Kidney (tissue), 14 donors: ENCODE results near the gene MDN1. TPM values are rescaled to one million over a fixed set of nuclear protein-coding genes. Genes with fewer than 3 reads are reported as not detected.

ENCODE experiments used
- DNase-seq, 5 donors: peaks; one replicate each; pipeline ENCODE4 v3.0.0-alpha.2; 2013 to 2020
- FAIRE-seq: peaks from 2 replicates; lab custom pipeline; 2012; peaks lifted over from hg19 to GRCh38; lab: Jason Lieb, UNC
- H3K27ac ChIP-seq, 2 donors: one replicate each; pipeline ENCODE4 v1.7.0; 2013; ENCODE audit warnings: low read depth in 2 of 2, low read length in 2 of 2, inconsistent platforms in 1 of 2
- H3K27me3 ChIP-seq: one replicate; pipeline ENCODE4 v1.7.1; 2013; ENCODE audit warnings: low read length, inconsistent platforms; ENCODE audit not compliant: control insufficient read depth, insufficient read depth
- H3K36me3 ChIP-seq, 3 donors: one replicate each; pipeline versions ENCODE4 v1.7.0 to v1.7.1; 2013; ENCODE audit warnings: low read length in 3 of 3, control low read depth in 1 of 3, inconsistent platforms in 1 of 3; ENCODE audit not compliant: insufficient read depth in 3 of 3, control insufficient read depth in 2 of 3
- H3K4me1 ChIP-seq, 3 donors: one replicate each; pipeline versions ENCODE4 v1.7.0 to v1.7.1; 2013; ENCODE audit warnings: low read length in 3 of 3, inconsistent platforms in 1 of 3, low read depth in 1 of 3; ENCODE audit not compliant: control insufficient read depth in 2 of 3, insufficient read depth in 2 of 3
- H3K4me3 ChIP-seq, 3 donors: one replicate each; pipeline versions ENCODE4 v1.7.0 to v1.8.1; 2013; ENCODE audit warnings: low read length in 3 of 3, control low read depth in 1 of 3, inconsistent platforms in 1 of 3
- H3K9ac ChIP-seq, 3 donors: one replicate each; pipeline versions ENCODE4 v1.7.0 to v1.7.1; 2013; ENCODE audit warnings: low read length in 3 of 3, control low read depth in 1 of 3, inconsistent platforms in 1 of 3
- H3K9me3 ChIP-seq, 3 donors: one replicate each; pipeline versions ENCODE4 v1.7.0 to v1.7.1; 2013; ENCODE audit warnings: low read length in 3 of 3, control low read depth in 1 of 3, inconsistent platforms in 1 of 3; ENCODE audit not compliant: control insufficient read depth in 2 of 3, insufficient read depth in 1 of 3
- CTCF ChIP-seq: IDR thresholded peaks from 3 replicates; pipeline ENCODE4 v1.5.1; 2012; ENCODE audit warnings: mild to moderate bottlenecking, moderate library complexity, borderline replicate concordance; ENCODE audit not compliant: insufficient read depth; ENCODE audit errors: extremely low read depth
- intact Hi-C: fragments of 100-400 bp; cut with DNase I; formaldehyde crosslinking; loops from one replicate; pipeline ENCODE4 v1.11.1; 2022
- polyA plus RNA-seq: library from polyadenylated mRNA; stranded (reverse); fragments of 350-450 nt; fragmentation: Illumina TruSeq; extraction: RNeasy Lipid Tissue Mini Kit (QIAGEN cat#74804); gene quantifications from one replicate; pipeline ENCODE4 v1.2.3, GENCODE V29; 2014; ENCODE audit warnings: low read depth, low replicate concordance; ENCODE audit not compliant: insufficient read depth
- total RNA-seq: library from RNA; stranded (reverse); fragmentation: NEBNext Ultra II Directional; extraction: Animal tissue kit (Norgen Biotek cat#: 25700); gene quantifications from one replicate; pipeline ENCODE4 v1.2.1, GENCODE V29; 2021
- donor health status: control.
- donor health status: control.
- donor health status: control.
- donor health status: control.
- donor health status: control.
- donor health status: DM: yes; HTN: yes; CAD: no.
- donor health status: Normal renal cell carcinoma (clear cell type).

The MDN1 gene
- total and polyA plus RNA-seq, 2 donors from 2014 or later = 19.4 to 34.9 TPM

- no peak for TF ChIP-seq CTCF
- Histone ChIP-seq H3K4me1 (no peaks in the 10 kb centered on the region), H3K9me3 (no peaks in the 10 kb centered on the region), H3K9ac (no peak overlapping the region), H3K4me3 (no peak overlapping the region), H3K27me3 (no peaks in the 10 kb centered on the region), H3K36me3 (peaks cover 4 to 65% (median 50%) of the 10 kb centered on the region in 3 donors), H3K27ac (no peak overlapping the region)
- DNase-seq (no peak), FAIRE-seq (no peak)
- intact Hi-C loops = no loop called here
Measured at GRCh38 chr6:89678531-89678930, 141.1 kb downstream of the MDN1 start.

- intact Hi-C loops = no loop called here
- H3K36me3 ChIP-seq = peaks cover 9 to 78% (median 59%) of the 10 kb centered on the region in 3 donors
- TF ChIP-seq CTCF = no peak
- no peaks in the 10 kb centered on the region for H3K9me3 ChIP-seq
- H3K4me1 ChIP-seq = no peaks in the 10 kb centered on the region
- FAIRE-seq (no peak), DNase-seq (no peak)
- H3K27me3 ChIP-seq = no peaks in the 10 kb centered on the region
- no peak overlapping the region for H3K4me3 ChIP-seq
- H3K9ac ChIP-seq = no peak overlapping the region
- H3K27ac ChIP-seq = no peak overlapping the region
Measured at GRCh38 chr6:89675949-89676748, 143.4 kb downstream of the MDN1 start.

DNA sequence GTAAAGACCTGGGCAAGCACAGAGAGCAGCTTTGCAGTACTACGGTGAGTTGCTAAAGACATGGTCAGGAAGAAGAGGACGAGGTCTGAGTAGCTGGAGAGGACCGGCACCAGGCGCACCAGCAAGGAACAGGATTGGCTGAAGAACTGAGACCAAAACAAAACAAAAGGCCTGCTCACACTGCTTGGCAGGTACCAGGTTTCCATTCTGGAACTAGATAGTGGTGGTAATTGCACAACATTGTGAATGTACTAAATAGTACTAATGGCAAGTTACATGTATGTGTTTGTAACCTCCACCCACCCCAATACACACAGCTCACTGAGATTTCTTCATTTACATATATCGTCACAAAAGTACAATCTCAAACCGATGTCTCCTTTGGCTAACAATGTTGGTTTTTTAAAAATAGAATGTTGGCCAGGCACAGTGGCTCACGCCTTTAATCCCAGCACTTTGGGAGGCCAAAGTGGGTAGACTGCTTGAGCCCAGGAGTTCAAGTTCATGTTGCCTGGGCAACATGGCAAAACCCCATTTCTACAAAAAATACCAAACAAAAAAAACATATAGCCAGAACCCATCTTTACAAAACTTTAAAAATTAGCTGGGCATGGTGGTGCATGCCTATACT lies 148.5 kb downstream of the MDN1 start:
- Histone ChIP-seq H3K9me3 (no peaks in the 10 kb centered on the region), H3K36me3 (peaks cover 11 to 51% (median 38%) of the 10 kb centered on the region in 3 donors), H3K27ac (no peak overlapping the region), H3K4me1 (no peaks in the 10 kb centered on the region), H3K9ac (no peak overlapping the region), H3K27me3 (no peaks in the 10 kb centered on the region), H3K4me3 (no peak overlapping the region)
- intact Hi-C loops = no loop called here
- no peak for TF ChIP-seq CTCF
- FAIRE-seq (no peak), DNase-seq (no peak)
